MM.1S (cell line): Measurements from ENCODE around the gene CDC42SE2.

Experiments
- DNase-seq: peaks from one replicate; pipeline ENCODE4 v3.0.0-alpha.2; 2015
- H2AFZ ChIP-seq: fragments of 300-600 bp; sonication (generic); 2 replicates; pipeline ENCODE4 v1.6.0; 2016; ENCODE audit warnings: antibody characterized with exemption, low read length
- H3F3A ChIP-seq: fragments of 300-600 bp; sonication (generic); 2 replicates; pipeline ENCODE4 v1.6.1; 2016; ENCODE audit warnings: mild to moderate bottlenecking, antibody characterized with exemption, low read length, moderate library complexity, mixed read lengths; ENCODE audit not compliant: insufficient read depth
- H3K27ac ChIP-seq: fragments of 300-600 bp; sonication (generic); 2 replicates; pipeline ENCODE4 v1.5.1; 2016; ENCODE audit warnings: mild to moderate bottlenecking, low read length
- H3K27me3 ChIP-seq: fragments of 300-600 bp; sonication (generic); replicated peaks from 2 replicates; pipeline ENCODE4 v1.6.0; 2016; ENCODE audit warnings: low read length; ENCODE audit not compliant: insufficient read depth
- H3K36me3 ChIP-seq: fragments of 300-600 bp; sonication (generic); replicated peaks from 2 replicates; pipeline ENCODE4 v1.6.1; 2016; ENCODE audit warnings: mild to moderate bottlenecking, low read length, mixed read lengths; ENCODE audit not compliant: insufficient read depth
- H3K4me1 ChIP-seq: fragments of 300-600 bp; sonication (generic); 2 replicates; pipeline ENCODE4 v1.6.1; 2016; ENCODE audit warnings: low read length, mixed read lengths
- H3K4me2 ChIP-seq: fragments of 300-600 bp; sonication (generic); 2 replicates; pipeline ENCODE4 v1.6.0; 2016; ENCODE audit warnings: low read depth, low read length
- H3K4me3 ChIP-seq: fragments of 300-600 bp; sonication (generic); 2 replicates; pipeline ENCODE4 v1.5.1; 2016; ENCODE audit warnings: low read length, mixed read lengths
- H3K79me2 ChIP-seq: fragments of 300-600 bp; sonication (generic); 2 replicates; pipeline ENCODE4 v1.6.1; 2016; ENCODE audit warnings: mixed run types, low read length, mixed read lengths
- H3K9ac ChIP-seq: fragments of 300-600 bp; sonication (generic); 2 replicates; pipeline ENCODE4 v1.6.1; 2016; ENCODE audit warnings: low read length, mixed read lengths
- H3K9me2 ChIP-seq: fragments of 300-600 bp; sonication (generic); replicated peaks from 2 replicates; pipeline ENCODE4 v1.6.1; 2016; ENCODE audit warnings: mild to moderate bottlenecking, low read length, mixed read lengths; ENCODE audit not compliant: insufficient read depth
- H3K9me3 ChIP-seq: fragments of 300-600 bp; sonication (generic); replicated peaks from 2 replicates; pipeline ENCODE4 v1.6.1; 2016; ENCODE audit warnings: mild to moderate bottlenecking, low read length, mixed read lengths; ENCODE audit not compliant: insufficient read depth
- H4K20me1 ChIP-seq: fragments of 300-600 bp; sonication (generic); 2 replicates; pipeline ENCODE4 v1.6.1; 2016; ENCODE audit warnings: mild to moderate bottlenecking, low read length, moderate library complexity, mixed read lengths; ENCODE audit not compliant: insufficient read depth
- CTCF ChIP-seq: fragments of 300-600 bp; sonication (generic); IDR thresholded peaks from 2 replicates; pipeline ENCODE4 v1.5.1; 2016; ENCODE audit warnings: antibody characterized with exemption, low read length, mixed read lengths
- EZH2 ChIP-seq: fragments of 300-600 bp; sonication (generic); optimal IDR thresholded peaks from 2 replicates; pipeline ENCODE3; 2017; ENCODE audit warnings: low read depth, mild to moderate bottlenecking, antibody characterized with exemption, low read length, mixed read lengths
- EZH2phosphoT487 ChIP-seq: fragments of 300-600 bp; sonication (generic); IDR thresholded peaks from 2 replicates; pipeline ENCODE4 v1.6.1; 2018; ENCODE audit warnings: antibody characterized with exemption, low read length

The CDC42SE2 gene

GRCh38 chr5:131282235-131282634 is 18.4 kb downstream of the CDC42SE2 start:
- Histone ChIP-seq H3K9me3 (no peaks in the 10 kb centered on the region), H3K27me3 (no peaks in the 10 kb centered on the region), H3K4me1 (peaks cover 30% of the 10 kb centered on the region), H3K4me3 (peak overlapping the region; percentile 39; the same call in 1 of the 2 replicates), H3F3A (peaks cover 25% of the 10 kb centered on the region), H2AFZ (no peak overlapping the region), H3K79me2 (peaks cover 96% of the 10 kb centered on the region), H3K36me3 (0 out of 2 replicates have a peak, but pooled peaks cover 3% of the 10 kb centered on the region), H3K9ac (no peak overlapping the region), H3K27ac (no peak overlapping the region), H4K20me1 (no peaks in the 10 kb centered on the region), H3K4me2 (peak overlapping the region; percentile 74), H3K9me2 (no peaks in the 10 kb centered on the region)
- TF ChIP-seq EZH2phosphoT487 (no peak), EZH2 (no peak), CTCF (no peak)
- no peak for DNase-seq

GRCh38 chr5:131285703-131286399 is 22.0 kb downstream of the CDC42SE2 start:
- Histone ChIP-seq H2AFZ (no peak overlapping the region), H3K9ac (no peak overlapping the region), H3K4me2 (no peak overlapping the region), H3K27me3 (no peaks in the 10 kb centered on the region), H3K9me3 (no peaks in the 10 kb centered on the region), H3K4me3 (no peak overlapping the region), H3K36me3 (no peaks in the 10 kb centered on the region; the same call in 1 of the 2 replicates), H3K79me2 (peaks cover 96% of the 10 kb centered on the region), H3K9me2 (no peaks in the 10 kb centered on the region), H3K27ac (no peak overlapping the region), H3F3A (peaks cover 17% of the 10 kb centered on the region), H4K20me1 (peaks cover 12% of the 10 kb centered on the region), H3K4me1 (peaks cover 19% of the 10 kb centered on the region)
- TF ChIP-seq CTCF (no peak), EZH2 (no peak), EZH2phosphoT487 (no peak)
- no peak for DNase-seq

- Histone ChIP-seq H3K9ac (no peak overlapping the region), H4K20me1 (peaks cover 12% of the 10 kb centered on the region), H3F3A (peaks cover 12% of the 10 kb centered on the region), H2AFZ (no peak overlapping the region), H3K9me3 (no peaks in the 10 kb centered on the region), H3K79me2 (peaks cover 96% of the 10 kb centered on the region), H3K4me3 (no peak overlapping the region), H3K9me2 (no peaks in the 10 kb centered on the region), H3K4me1 (peaks cover 14% of the 10 kb centered on the region), H3K27me3 (no peaks in the 10 kb centered on the region), H3K4me2 (no peak overlapping the region), H3K36me3 (no peaks in the 10 kb centered on the region; the same call in 1 of the 2 replicates), H3K27ac (no peak overlapping the region)
- no peak for TF ChIP-seq EZH2
- TF ChIP-seq EZH2phosphoT487: no peak
- no peak for TF ChIP-seq CTCF
- no peak for DNase-seq
These were observed 22.5 kb downstream of the CDC42SE2 start for GRCh38 chr5:131286400-131286715.
